ENCODE measurements around the gene SRD5A1.

SRD5A1 gene

GRCh38 chr5:6626508-6626907 is 6.7 kb upstream of the SRD5A1 start:
- Histone ChIP-seq H3K27me3 (replicated peaks; ENCODE audit: insufficient read depth, low read length) (no peaks in the 10 kb centered on the region), H3K9ac (ENCODE audit: low read length) (no peak overlapping the region), H3K9me2 (replicated peaks; ENCODE audit: insufficient read depth, low read length) (no peaks in the 10 kb centered on the region), H3K79me2 (ENCODE audit: low read length) (peaks cover 99% of the 10 kb centered on the region), H3K27ac (ENCODE audit: low read length) (no peak overlapping the region), H3K4me3 (ENCODE audit: low read length) (no peak overlapping the region), H4K20me1 (ENCODE audit: insufficient read depth, low read length) (peaks cover 7% of the 10 kb centered on the region; the same call in 1 of the 2 replicates), H3K9me3 (replicated peaks; ENCODE audit: insufficient read depth, low read length) (no peaks in the 10 kb centered on the region), H3K4me2 (ENCODE audit: low read depth, low read length) (no peak overlapping the region), H3F3A (ENCODE audit: insufficient read depth, low read length) (no peaks in the 10 kb centered on the region), H3K36me3 (replicated peaks; ENCODE audit: insufficient read depth, low read length) (peaks cover 22% of the 10 kb centered on the region), H3K4me1 (ENCODE audit: low read length) (peaks cover 6% of the 10 kb centered on the region), H2AFZ (ENCODE audit: low read length) (no peak overlapping the region)
- no peak for TF ChIP-seq CTCF (IDR thresholded peaks at IDR 0.05; ENCODE audit: low read length)
- no peak for TF ChIP-seq EZH2 (optimal IDR thresholded peaks at IDR 0.05; ENCODE audit: low read depth, low read length)
- no peak for TF ChIP-seq EZH2phosphoT487 (IDR thresholded peaks at IDR 0.05; ENCODE audit: low read length)
- DNase-seq = no peak

- Histone ChIP-seq H3K27me3 (replicated peaks; ENCODE audit: insufficient read depth, low read length) (no peaks in the 10 kb centered on the region), H4K20me1 (ENCODE audit: insufficient read depth, low read length) (peaks cover 7% of the 10 kb centered on the region; the same call in 1 of the 2 replicates), H3K79me2 (ENCODE audit: low read length) (peaks cover 86% of the 10 kb centered on the region), H3K27ac (ENCODE audit: low read length) (no peak overlapping the region), H2AFZ (ENCODE audit: low read length) (no peak overlapping the region), H3K4me1 (ENCODE audit: low read length) (peaks cover 10% of the 10 kb centered on the region), H3K9me2 (replicated peaks; ENCODE audit: insufficient read depth, low read length) (no peaks in the 10 kb centered on the region), H3K4me2 (ENCODE audit: low read depth, low read length) (peak overlapping the region; percentile 96), H3K4me3 (ENCODE audit: low read length) (peak overlapping the region; percentile 69), H3F3A (ENCODE audit: insufficient read depth, low read length) (no peaks in the 10 kb centered on the region), H3K36me3 (replicated peaks; ENCODE audit: insufficient read depth, low read length) (peaks cover 17% of the 10 kb centered on the region; the same call in 1 of the 2 replicates), H3K9me3 (replicated peaks; ENCODE audit: insufficient read depth, low read length) (no peaks in the 10 kb centered on the region), H3K9ac (ENCODE audit: low read length) (no peak overlapping the region; the same call in 1 of the 2 replicates)
- TF ChIP-seq EZH2 (optimal IDR thresholded peaks at IDR 0.05; ENCODE audit: low read depth, low read length) (no peak), CTCF (IDR thresholded peaks at IDR 0.05; ENCODE audit: low read length) (no peak), EZH2phosphoT487 (IDR thresholded peaks at IDR 0.05; ENCODE audit: low read length) (no peak)
- DNase-seq = no peak
Measured at GRCh38 chr5:6631441-6631840, 1.8 kb upstream of the SRD5A1 start.

GRCh38 chr5:6632324-6632887 is 834 bp upstream of the SRD5A1 start:
- Histone ChIP-seq H4K20me1 (ENCODE audit: insufficient read depth, low read length) (peaks cover 7% of the 10 kb centered on the region; the same call in 1 of the 2 replicates), H3K9me3 (replicated peaks; ENCODE audit: insufficient read depth, low read length) (no peaks in the 10 kb centered on the region), H3K9ac (ENCODE audit: low read length) (peak overlapping the region; percentile 96), H3K27me3 (replicated peaks; ENCODE audit: insufficient read depth, low read length) (no peaks in the 10 kb centered on the region), H3K4me1 (ENCODE audit: low read length) (peaks cover 10% of the 10 kb centered on the region), H3K79me2 (ENCODE audit: low read length) (peaks cover 79% of the 10 kb centered on the region), H3K4me3 (ENCODE audit: low read length) (peak overlapping the region; percentile 69), H3F3A (ENCODE audit: insufficient read depth, low read length) (no peaks in the 10 kb centered on the region), H3K36me3 (replicated peaks; ENCODE audit: insufficient read depth, low read length) (peaks cover 17% of the 10 kb centered on the region; the same call in 1 of the 2 replicates), H3K27ac (ENCODE audit: low read length) (peak overlapping the region; percentile 82; the same call in 1 of the 2 replicates), H3K4me2 (ENCODE audit: low read depth, low read length) (peak overlapping the region; percentile 96), H2AFZ (ENCODE audit: low read length) (peak overlapping the region; percentile 93), H3K9me2 (replicated peaks; ENCODE audit: insufficient read depth, low read length) (no peaks in the 10 kb centered on the region)
- TF ChIP-seq CTCF (IDR thresholded peaks at IDR 0.05; ENCODE audit: low read length) = no peak; the same call in 1 of the 2 replicates
- TF ChIP-seq EZH2 (optimal IDR thresholded peaks at IDR 0.05; ENCODE audit: low read depth, low read length) = no peak
- no peak for TF ChIP-seq EZH2phosphoT487 (IDR thresholded peaks at IDR 0.05; ENCODE audit: low read length)
- no peak for DNase-seq

All from MM.1S (cell line).